ENCODE measurements around the gene FAM13A.

Gene FAM13A

DNA sequence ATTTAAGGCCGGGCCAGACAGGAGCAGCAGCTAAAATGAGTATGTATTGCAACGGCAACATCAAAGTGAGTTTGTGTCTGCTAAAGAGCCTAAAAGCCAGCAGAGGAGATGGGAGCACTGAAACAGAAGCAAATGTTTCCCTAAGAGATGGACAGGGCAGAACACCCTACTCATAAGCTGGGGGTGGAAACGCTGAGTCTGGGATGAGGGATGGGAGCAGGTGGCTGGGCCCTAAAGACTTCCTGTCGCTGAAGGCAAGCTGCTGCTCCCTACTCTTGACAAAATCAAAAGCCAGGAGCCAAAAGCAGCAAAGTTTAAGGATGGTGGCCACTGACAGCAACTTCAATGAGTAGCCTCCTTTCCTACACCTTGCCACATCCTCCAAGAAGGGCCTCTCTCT, 318.8 kb downstream of the FAM13A start:
- no peak for DNase-seq

DNA sequence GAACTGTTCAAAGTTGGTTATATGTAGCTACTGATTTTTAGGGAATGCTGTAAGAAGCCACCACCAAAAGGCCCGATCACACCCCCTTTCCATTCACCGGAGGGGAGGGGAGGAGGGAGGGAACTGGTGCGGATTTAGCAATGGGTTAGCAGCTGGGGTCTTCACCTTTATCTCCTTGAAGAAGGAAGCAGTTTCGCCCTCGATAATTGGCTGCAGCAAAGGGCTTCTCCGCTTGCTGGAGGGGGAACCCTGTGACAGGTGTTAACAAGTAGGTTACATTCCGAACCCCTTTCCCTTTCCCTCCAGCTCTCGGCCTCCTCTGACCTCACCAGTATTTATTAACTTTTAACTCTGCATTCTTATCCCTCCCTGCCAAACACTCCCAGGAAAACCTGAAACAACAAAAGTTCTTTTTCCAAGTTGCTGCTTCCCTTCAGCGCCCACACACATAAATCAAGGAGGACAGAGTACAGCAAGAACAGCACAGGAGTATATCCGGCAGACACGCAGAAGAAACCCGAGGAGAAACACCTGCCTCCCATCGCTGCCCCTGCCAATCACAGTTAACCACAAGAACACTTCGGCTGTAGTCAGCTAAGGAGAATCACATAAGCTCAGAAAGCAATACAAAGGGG, 319.6 kb downstream of the FAM13A start:
- no peak for DNase-seq

DNA sequence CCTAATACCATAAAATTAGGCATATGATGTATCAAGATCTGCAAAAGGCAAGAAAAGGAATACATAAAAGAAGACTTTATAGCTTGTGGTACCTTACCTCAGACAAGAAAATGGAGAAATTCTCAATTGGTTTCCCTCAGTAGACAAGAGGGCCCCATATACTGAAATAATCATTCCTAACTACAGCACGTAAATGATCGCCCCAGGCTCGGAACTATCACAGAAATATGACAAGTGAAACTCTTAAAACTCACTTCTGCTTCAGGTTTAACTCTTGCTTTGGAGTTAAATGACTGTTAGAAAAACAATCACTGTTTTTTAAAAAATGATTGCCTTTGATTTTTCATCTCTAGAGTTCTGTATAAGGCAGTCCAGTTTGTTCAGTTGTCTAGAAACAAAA, 320.7 kb downstream of the FAM13A start:
- no peak for DNase-seq

DNA sequence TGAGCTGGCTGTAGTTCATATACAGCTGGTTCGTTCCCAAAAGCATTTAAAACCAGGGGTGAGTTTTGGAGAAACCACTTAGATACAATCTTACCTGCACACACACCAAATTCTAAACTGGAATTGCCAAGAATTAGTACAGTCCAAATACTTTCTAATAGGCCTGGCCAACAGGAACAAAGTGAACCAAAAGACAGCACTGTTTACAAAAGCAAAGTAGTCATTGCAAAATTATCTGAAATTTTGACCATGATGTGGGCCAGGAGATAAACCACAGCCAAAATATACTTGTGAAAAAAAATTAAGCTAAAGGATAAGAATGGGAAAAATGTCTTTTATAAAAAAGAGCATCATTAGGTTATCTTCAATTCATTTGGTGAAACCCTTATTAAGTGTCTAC, 321.4 kb downstream of the FAM13A start:
- no peak for DNase-seq

DNA sequence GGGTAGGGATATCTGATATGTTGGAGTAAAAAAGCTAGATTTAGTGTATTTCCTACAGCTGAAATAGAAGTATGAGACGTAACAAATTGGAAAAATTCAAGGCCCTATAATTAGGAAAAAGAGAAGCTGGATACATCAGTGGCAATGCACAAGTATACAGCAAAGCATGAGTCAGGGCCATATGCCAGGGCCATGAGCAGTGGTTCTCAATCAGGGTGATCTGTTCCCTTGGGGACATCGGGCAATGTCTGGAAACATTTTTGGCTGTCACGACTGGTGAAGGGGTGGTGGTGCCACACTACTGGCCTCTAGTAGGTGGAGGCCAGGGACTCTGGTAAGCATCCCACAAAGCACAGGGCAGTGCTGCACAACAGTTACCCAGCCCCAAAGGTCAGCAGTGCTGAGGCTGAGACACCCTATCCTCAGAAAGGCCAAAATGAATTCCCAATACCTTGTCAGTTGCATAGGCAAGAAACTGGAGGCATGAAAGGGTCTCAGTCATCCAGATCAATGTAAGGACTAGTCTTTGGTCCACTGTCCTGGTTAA, 322.5 kb downstream of the FAM13A start:
- DNase-seq, result no peak

DNA sequence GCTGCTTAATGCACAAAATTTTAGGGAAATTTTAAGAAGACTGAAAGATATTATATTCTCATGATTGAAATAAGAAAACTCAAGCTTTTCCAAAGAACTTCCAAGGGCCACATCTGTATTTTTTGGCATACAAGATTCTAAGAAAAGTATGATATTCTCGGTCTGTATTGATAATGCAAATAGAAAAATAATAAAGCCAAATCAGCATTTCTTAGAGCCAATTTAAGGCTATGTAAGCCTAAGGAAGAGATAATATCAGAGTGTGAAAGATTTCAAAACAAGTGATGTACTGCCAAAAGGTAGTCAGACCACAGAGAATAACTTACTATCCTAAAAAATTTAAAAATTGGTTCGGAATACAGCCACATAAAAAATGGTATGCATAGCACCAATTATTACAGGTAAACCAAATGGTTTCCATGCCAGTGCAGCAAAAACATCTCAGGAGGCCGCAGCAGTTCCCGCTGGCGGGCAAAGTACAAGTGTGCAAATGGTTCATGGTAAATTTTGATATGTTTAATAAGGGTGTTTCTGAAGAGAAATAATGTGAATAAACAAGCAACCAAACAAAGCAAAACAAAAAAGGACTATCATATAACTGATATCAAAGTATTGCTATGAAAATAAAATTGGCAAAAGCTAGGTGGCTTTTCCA, 324.1 kb downstream of the FAM13A start:
- DNase-seq, result no peak

DNA sequence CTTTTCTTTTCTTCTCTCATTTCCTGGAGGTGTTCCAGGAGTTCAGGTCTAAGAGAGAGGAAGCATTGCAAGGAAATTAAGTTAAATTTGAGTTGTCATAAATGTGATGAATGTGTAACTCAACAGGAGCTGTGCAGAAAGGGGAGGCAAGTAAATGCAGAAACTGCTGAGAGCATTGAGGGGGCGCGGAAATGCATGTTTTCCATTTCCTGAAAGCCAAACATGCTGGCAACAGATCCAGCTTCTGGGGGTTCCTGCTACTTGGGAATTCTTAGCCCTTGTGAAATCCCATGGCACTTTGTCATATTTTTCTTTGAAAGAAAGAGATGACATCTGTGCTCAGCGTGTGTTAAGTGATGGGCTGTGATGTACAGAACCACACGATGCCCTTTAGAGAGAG, 325.6 kb downstream of the FAM13A start:
- DNase-seq, result peak; percentile 54

DNA sequence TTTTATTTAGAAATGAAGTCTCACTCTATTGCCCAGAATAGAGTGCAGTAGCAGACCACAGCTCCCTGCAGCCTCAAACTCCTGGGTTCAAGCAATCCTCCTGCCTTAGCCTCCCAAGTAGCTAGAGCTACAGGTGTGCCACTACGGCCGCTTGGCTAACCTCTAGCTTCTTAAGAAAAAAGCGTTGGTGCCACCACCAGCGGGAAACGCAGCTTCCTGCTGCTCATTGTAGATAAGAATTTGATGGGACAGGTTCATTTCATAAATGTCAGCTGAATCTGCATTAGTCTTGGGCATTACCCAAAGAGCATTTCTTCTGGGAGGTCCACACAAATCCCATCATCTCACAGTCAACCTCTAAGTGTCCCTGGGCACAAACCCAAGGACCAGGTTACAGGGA, 326.2 kb downstream of the FAM13A start:
- DNase-seq, result no peak

DNA sequence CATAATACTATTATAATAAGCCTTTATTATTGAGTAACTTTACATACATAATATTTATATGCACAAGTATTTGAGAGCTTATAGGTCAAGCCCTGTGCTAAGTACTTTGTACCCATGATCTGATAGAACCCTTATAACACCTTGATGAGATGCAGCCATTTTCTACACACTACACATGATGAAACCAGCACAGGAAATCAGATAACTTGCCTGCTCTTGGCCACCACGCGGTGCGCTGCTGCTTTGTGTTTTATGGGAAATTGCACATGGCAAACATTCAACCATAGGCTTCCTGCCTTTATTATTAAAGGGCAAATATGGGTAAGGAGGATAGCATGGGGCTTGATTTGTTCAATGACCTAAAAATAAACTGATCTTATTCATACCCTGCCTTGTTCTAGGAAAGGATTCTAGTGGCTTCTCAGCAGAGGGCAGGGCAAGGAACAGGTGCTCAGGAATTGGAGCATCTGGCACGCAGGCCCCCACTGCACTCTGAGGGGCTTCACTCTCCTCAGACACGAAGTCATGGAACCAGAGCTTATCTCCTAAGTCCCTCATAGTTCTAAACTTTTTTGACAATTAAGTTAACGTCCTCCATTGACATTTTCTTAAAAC, 327.7 kb downstream of the FAM13A start:
- no peak for DNase-seq

DNA sequence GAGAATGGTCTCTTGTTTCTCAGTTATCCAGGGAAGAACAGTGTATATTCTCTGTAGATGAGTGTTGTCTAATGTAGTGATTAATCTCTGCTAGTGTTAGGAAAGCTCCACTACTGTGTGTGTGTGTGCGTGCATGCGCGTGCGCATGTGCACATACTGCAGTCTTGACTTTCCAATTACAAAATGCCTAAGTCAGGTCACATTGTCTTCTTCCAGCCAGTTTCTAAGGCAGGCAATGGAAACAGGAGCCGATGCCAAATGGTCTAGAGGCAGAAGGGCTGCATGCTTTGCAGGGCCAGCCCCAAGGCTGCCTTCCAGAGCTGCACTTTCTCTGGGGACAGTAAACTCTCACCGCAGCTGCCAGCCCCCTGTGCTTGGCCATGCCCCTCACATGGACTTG, 328.8 kb downstream of the FAM13A start:
- no peak for DNase-seq

DNA sequence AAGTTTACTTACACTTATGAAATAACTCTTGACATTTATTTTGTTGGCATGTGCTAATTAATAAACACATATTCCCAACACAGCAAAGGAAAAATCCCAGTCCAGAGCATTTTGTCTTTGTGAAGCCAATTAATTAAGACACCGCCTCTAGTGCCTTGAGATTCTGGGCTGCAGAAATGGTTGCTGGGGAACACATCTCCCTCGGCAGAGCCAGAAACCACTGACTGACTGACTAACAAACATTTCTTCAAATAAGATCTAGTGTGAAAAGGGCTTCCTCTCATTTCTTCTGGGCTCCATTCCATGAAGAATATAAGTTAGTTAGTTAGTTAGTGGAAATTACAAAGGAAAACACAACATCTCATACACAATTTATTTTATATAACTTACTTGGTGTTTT, 331.0 kb downstream of the FAM13A start:
- DNase-seq, result no peak

DNA sequence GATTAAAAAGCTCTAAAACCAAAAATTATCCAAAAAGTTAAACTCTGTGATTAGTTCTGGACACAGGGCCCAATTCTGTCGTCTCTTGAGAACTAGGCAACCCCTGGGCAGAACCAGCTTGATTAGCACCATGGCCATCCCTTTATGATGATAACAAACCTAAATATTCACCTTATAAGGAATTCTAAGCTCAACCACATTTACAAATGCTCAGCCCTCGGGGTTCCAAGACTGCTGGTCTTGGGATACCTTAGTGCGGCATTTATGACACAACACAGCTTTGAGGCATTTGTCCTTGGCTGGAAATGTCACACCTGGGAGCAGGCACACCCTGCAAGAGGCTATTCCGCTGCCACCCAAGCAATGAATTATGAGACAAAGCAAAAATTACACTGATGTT, 331.8 kb downstream of the FAM13A start:
- DNase-seq, result no peak

DNA sequence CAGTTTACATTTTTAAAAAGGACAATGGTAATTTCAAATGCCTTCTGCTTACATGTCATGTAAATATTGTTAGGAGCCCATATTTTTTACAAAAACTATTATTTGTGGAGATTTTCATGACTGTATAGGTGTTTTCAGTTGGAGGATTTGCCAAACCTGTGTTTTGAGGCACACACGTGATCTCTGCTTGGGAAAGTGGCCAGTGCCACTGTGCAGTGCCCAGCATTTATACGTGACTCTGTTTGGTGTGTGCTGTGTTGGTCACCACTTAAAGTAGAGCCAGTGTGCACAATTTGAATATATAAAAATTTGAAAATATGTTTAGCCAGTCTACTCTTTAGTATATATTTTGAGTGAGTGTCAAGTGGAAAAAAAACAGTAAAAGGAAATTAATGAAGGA, 332.6 kb downstream of the FAM13A start:
- DNase-seq, result no peak

DNA sequence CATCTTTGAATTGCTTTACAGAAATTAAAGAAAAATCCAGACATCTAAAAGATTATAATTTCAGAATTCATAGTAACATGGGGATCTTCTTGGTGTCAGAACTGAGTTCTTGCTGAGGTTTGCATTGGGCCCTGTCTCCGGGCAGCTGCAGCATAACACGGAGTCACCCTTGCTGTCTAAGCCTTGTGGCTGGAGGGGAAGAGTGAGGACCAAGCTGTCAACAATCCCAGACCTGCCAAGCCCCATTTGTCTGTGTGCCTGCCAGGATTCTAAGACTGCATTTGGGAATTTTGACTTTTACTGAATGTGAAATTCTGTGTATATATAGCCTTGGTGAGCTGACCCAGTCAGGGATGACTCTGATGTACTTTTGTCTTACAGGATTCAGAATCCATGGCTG, 334.2 kb downstream of the FAM13A start:
- DNase-seq, result no peak

DNA sequence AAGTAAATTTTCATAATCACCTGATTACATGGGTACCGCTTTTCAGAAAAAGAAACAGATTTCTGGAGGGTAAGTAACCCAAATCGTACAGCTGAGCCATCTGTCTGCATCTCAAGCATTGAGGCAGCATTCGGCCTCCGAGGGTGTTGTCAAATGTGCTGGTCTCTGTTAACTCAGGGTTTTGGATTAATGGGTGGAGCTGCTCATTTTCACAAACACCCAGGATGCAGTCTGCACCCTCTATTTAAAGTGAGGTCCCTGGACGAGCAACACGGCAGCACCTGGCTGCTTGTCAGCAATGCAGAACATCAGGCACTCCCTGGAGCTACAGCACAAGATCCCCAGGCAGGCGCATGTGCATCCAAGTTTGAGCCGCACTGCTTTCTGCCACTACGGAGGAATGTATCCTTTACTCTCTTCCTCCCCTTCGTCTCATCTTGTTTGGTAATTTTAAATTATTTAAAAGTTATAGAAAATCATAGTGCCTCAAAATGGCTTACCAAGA, 334.7 kb downstream of the FAM13A start:
- DNase-seq, result no peak

DNA sequence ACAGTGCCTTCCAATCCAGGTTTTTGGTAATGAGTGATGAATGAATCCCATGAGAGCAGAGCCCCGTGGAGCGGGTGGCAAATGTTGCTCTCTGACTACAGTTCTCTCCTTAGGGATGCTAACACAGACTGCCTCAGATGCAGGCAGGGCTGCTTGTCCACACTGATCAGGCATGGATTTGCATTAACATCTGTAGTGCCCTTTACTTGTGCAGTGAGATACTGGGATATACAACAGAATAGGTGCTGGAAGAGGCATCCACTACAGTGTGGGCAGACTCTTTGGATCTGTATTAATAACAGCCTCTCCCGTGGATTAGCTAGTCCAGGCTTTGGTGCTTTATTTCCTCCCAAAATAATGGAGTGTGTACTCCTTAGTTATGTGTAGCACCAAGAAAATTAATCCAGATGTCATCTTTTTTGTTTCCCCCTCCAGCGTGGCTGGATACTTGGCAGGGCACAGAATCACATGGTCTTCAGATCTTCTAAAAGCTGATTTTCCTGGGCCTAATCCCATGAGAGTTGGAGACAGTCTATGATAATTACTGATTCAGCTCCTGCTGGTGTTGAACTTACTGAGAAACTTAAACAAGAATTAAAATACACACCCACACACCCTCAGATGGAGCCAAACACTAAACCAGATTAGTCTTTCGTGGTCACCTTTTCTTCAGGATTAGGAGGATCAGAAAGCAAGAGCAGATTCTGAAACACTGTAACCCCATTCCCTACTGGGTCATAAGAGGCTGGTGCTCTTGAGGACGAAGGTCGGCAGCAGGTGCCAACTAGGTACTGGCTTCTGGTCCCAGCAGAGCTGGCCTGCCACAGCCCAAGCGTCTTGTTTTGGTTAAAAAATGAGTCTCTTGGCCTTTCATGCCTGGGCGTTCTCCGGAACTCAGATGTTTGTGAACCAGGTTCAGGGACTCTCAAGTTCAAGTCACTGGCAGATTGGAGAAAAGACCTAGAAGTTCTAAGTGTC, 336.2 kb downstream of the FAM13A start:
- no peak for DNase-seq

DNA sequence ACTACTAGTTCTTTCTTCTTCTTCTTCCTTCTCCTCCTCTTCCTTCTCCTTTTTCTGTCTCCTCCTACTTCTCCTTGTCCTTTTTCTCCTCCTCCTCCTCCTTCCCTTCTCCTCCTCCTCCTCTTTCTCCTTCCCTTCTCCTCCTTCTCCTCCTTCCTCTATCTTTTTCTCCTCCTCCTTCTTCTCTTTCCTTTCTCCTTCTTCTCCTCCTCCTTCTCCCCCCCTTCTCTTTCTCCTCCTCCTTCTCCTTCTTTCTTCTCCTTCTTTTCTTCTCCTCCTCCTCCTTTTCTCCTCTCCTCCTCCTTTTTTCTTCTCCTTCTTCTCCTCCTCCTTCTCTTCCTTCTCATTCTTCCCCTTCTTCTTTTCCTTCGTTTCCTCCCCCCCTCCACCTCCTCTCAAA, 337.6 kb downstream of the FAM13A start:
- no peak for DNase-seq

DNA sequence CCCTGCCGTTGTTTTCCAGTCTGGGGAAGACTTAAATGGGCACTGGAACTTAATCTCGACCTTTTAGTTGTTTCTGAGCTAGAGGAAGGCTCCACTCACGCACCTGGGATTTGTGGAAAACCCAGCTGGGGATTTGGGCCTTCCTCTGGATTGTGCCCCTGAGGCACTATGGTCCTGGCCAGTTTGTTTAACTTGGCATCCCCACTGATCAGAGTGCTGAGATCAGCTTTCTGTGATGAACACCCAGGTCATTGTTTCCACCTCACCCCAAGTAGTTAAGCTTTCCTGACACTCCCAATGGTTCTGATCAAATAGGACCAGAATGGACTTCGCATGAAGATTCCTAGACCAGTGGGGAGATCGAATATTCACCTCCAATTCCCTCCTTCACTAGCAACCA, 338.9 kb downstream of the FAM13A start:
- no peak for DNase-seq

DNA sequence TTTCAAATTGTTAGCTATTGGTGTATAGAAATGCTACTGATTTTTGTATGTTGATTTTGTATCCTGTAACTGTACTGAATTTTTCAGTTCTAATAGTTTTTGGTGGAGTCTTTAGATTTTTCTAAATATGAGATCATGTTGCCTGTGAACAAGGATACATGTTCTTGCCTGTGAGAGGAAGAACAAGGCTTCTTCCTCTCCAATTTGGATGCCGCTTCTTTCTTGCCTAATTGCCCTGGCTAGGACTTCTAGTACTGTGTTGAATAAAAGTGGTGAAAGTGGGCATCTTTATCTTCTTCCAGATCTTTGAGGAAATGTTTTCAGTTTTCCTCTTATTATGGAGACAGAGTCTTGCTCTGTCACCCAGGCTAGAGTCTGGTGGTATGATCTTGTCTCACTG, 343.2 kb downstream of the FAM13A start:
- no peak for DNase-seq

DNA sequence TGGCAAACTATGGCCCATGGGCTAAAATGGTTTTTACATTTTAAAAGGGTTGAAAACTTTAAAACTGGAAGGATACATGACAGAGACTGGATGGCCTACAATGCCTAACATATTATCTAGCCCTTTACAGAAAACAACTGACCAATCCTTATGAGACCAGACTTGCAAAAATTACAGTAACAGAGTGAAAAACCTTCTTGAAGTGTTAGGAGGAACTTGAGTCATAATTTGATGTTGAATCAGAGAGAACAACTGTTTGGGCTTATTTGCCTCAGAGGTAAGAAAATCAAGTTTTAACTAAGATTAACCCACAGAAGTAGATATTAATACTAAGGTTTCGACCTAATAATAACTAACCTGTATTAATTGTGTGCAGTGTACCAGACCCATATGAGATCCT, 347.0 kb downstream of the FAM13A start:
- DNase-seq, result no peak

DNA sequence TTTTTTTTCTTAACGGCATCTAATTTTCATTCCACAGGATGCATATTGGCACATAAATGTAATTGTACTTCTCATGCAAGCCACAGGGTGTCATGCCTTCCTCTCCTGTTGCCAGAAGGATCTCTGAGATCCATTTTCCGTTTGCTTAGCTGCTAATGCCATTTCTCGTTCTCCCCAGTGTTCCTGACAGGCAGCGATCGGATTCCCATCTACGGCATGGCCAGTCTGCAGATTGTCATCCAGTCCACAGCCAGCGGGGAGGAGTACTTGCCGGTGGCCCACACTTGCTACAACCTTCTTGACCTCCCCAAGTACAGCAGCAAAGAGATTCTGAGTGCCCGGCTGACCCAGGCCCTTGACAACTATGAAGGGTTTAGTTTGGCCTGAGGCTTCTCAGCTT, 350.4 kb downstream of the FAM13A start:
- peak; percentile 66 for DNase-seq

DNA sequence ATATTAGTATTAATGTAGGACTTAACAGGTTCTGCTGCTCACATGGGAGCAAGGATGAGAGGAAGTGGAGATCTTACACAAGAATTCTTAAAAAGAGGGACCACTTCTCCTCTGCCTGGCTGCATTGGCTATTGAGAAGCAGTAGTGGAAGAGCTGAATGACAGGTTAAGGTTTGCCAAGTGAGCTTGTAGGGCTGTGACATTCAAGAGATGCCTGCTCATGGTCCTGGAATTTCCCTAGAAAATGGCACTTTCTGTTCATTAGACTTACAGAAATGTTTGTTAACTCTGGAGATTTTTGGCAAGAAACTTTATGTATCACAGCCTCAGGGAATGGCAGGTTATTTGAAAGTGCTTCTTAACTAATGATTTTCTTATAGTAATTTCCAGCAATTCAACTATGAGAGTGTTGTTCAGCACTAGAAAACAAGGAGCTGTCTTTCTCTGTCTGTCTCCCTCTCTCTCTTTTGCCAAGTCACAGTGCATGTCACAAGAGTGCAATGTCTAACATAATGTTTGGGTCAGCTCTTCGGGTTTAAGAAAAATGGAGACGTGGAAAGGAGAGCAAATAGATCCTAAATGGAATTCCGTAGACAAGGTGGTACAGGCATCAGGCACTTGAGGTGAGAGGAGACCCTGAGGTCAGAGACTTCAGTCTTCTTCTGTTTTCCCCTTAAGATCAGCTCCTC, 351.0 kb downstream of the FAM13A start:
- peak; percentile 32 for DNase-seq
